GM21528 (cell line): Measurements from ENCODE around the gene AP2A1.

Source experiments
- ATAC-seq: cut with Tn5 transposase; IDR thresholded peaks from one replicate; pipeline ENCODE4 v1.9.1; 2021; ENCODE audit warnings: mild to moderate bottlenecking, moderate library complexity; ENCODE audit not compliant: unreplicated experiment, low FRiP score

AP2A1 gene

GRCh38 chr19:49852631-49853126 is 85.9 kb downstream of the AP2A1 start:
- ATAC-seq = no peak

GRCh38 chr19:49853852-49854377 is 87.1 kb downstream of the AP2A1 start:
- ATAC-seq = no peak

DNA sequence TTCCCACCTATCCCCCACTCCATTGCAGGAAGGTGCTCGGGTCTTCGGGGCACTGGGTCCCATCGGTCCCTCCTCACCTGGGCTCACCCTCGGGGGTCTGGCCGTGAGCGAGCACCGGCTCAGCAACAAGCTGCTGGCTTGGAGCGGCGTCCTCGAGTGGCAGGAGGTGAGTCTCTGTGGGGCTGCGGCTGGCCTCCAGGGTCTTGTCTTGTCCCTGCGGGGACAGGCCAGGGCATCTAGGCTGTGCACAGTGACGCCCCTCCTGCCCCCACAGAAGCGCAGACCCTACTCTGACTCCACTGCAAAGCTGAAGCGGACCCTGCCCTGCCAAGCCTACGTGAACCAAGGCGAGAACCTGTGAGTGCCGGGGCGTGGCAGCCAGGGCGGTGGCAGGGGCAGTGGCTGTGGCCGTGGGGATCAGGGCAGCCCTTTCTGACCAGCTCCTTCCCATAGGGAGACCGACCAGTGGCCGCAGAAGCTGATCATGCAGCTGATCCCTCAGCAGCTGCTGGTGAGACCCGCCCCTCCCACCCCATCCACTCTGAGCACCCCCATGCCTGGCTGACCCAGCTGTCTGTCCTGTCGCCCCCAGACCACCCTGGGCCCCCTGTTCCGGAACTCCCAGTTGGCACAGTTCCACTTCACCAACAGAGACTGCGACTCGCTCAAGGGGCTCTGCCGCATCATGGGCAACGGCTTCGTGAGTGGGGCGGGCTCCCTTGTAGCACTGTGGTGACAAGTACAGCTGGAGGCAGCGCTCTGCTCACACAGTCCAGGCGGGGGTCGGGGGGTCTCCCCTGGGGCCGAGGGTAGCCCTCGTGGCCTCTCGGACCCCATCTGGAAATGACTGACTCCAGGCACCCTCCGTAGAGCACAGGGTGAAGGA is 87.8 kb downstream of the AP2A1 start:
- no peak for ATAC-seq

DNA sequence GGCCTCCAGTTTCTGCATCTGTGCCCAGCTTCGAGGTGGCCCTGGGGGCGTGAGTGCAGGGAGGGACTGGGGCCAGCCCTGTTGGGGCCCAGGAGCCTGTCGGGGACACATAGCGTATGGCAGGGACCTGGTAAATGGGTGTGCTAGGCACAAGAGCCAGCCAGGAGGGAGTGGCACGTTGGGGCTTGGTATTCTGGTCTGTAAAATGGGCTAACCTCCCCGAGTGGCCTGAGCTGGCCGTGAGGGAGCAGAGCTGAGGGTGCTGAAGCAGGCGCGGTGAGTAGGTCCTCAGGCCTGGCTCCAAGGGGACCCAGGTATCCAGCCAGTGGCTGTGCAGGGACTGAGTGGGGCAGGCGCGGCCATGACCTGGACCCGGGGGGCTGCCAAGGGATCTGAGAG is 88.5 kb downstream of the AP2A1 start:
- ATAC-seq = no peak

GRCh38 chr19:49855676-49856573 is 89.1 kb downstream of the AP2A1 start:
- ATAC-seq = no peak

GRCh38 chr19:49856574-49857021 is 89.8 kb downstream of the AP2A1 start:
- ATAC-seq = no peak
